Measurements from ENCODE around the gene ESX1.

- TF ChIP-seq POLR2AphosphoS5 (IDR thresholded peaks at IDR 0.05; ENCODE audit: borderline replicate concordance, low read depth, low read length): no peak
- no peak for TF ChIP-seq EZH2 (IDR thresholded peaks at IDR 0.05)
These were observed 4.3 kb downstream of the ESX1 start for GRCh38 chrX:104250470-104250869.

All from SK-N-MC (cell line).